ENCODE results near the gene LATS2.

- TF ChIP-seq CTCF (IDR thresholded peaks at IDR 0.05) (no peak), POLR2A (IDR thresholded peaks at IDR 0.05) (no peak)
Observed at GRCh38 chr13:20980430-20980829, 81.0 kb downstream of the LATS2 start.
